ENCODE results near the gene PHF1. TPM values are rescaled to one million over a fixed set of nuclear protein-coding genes. Genes with fewer than 3 reads are reported as not detected.

The PHF1 gene
- polyA plus RNA-seq, 1 donor (not counting 4 experiments of a cell fraction or from before 2014, with no cell fraction given), result 15.8 TPM

GRCh38 chr6:33417903-33418689, 7.3 kb downstream of the PHF1 start, which contains the start of gene CUTA:
TSS of gene CUTA (minus strand) at chr6:33418107. CDS start at chr6:33418000, 107 bp downstream.
- Histone ChIP-seq H4K20me1 (ENCODE audit: control insufficient read depth, extremely low read depth, insufficient read depth, low read length) (peaks cover 5% of the 10 kb centered on the region), H3K9ac (ENCODE audit: control insufficient read depth, extremely low read depth, insufficient read depth, low read length) (peak within 1 kb of the TSS; percentile 94), H3K4me1 (ENCODE audit: control insufficient read depth, extremely low read depth, insufficient read depth, low read length) (peaks cover 25% of the 10 kb centered on the region), H3K4me3 (ENCODE audit: control insufficient read depth in 2 of 3, extremely low read depth in 1 of 3, insufficient read depth in 2 of 3, low read depth in 1 of 3, low read length in 3 of 3) (peak within 1 kb of the TSS; percentile 84 to 97 (median 96)), H3K4me2 (ENCODE audit: control insufficient read depth, extremely low read depth, insufficient read depth, low read depth, low read length) (peak within 1 kb of the TSS; percentile 92), H3K36me3 (ENCODE audit: control insufficient read depth in 2 of 2, extremely low read depth in 1 of 2, insufficient read depth in 2 of 2, low read length in 2 of 2) (peaks cover 21 to 34% of the 10 kb centered on the region in 2 experiments), H2AFZ (ENCODE audit: control insufficient read depth, low read length) (peak within 1 kb of the TSS; percentile 83), H3K27ac (ENCODE audit: control insufficient read depth, insufficient read depth, low read length) (peak within 1 kb of the TSS; percentile 93), H3K27me3 (ENCODE audit: control insufficient read depth, extremely low read depth, insufficient read depth, low read length) (no peaks in the 10 kb centered on the region), H3K9me3 (ENCODE audit: control insufficient read depth, low read depth, low read length) (no peaks in the 10 kb centered on the region), H3K9me1 (ENCODE audit: control insufficient read depth, extremely low read depth, insufficient read depth, low read length) (no peaks in the 10 kb centered on the region), H3K79me2 (ENCODE audit: control insufficient read depth, insufficient read depth, low read length) (peaks cover 24% of the 10 kb centered on the region)
- dilution Hi-C loops (cut with MboI; ENCODE audit: extremely low pct_ligation_motif_present, low sequenced_read_pairs), result no loop called here
- DNase-seq (ENCODE audit: low read depth, low spot score) (peak; percentile 99), FAIRE-seq (peak; percentile 89)
- no peak for TF ChIP-seq EZH2 (IDR thresholded peaks at IDR 0.05; ENCODE audit: low read length)
- TF ChIP-seq CTCF (optimal IDR thresholded peaks at IDR 0.05 in 1 of 3, IDR thresholded peaks at IDR 0.05 in 1 of 3, conservative IDR thresholded peaks at IDR 0.05 in 1 of 3; ENCODE audit: extremely low read depth in 1 of 3, insufficient read depth in 2 of 3, low read length in 3 of 3), result peak in 2 of 3 experiments; percentile 11 to 27

- H3K4me2 ChIP-seq (ENCODE audit: control insufficient read depth, extremely low read depth, insufficient read depth, low read depth, low read length), result peak overlapping the region; percentile 92
- peak overlapping the region; percentile 83 for H2AFZ ChIP-seq (ENCODE audit: control insufficient read depth, low read length)
- no peak for TF ChIP-seq EZH2 (IDR thresholded peaks at IDR 0.05; ENCODE audit: low read length)
- H3K9me3 ChIP-seq (ENCODE audit: control insufficient read depth, low read depth, low read length), result no peaks in the 10 kb centered on the region
- peaks cover 16 to 27% of the 10 kb centered on the region in 2 experiments for H3K36me3 ChIP-seq (ENCODE audit: control insufficient read depth in 2 of 2, extremely low read depth in 1 of 2, insufficient read depth in 2 of 2, low read length in 2 of 2)
- H3K9me1 ChIP-seq (ENCODE audit: control insufficient read depth, extremely low read depth, insufficient read depth, low read length), result no peaks in the 10 kb centered on the region
- dilution Hi-C loops (cut with MboI; ENCODE audit: extremely low pct_ligation_motif_present, low sequenced_read_pairs), result no loop called here
- no peaks in the 10 kb centered on the region for H3K27me3 ChIP-seq (ENCODE audit: control insufficient read depth, extremely low read depth, insufficient read depth, low read length)
- peak overlapping the region; percentile 93 for H3K27ac ChIP-seq (ENCODE audit: control insufficient read depth, insufficient read depth, low read length)
- peaks cover 25% of the 10 kb centered on the region for H3K4me1 ChIP-seq (ENCODE audit: control insufficient read depth, extremely low read depth, insufficient read depth, low read length)
- peaks cover 5% of the 10 kb centered on the region for H4K20me1 ChIP-seq (ENCODE audit: control insufficient read depth, extremely low read depth, insufficient read depth, low read length)
- H3K9ac ChIP-seq (ENCODE audit: control insufficient read depth, extremely low read depth, insufficient read depth, low read length), result peak overlapping the region; percentile 81
- peak overlapping the region in 2 of 3 experiments; percentile 24 to 64 for H3K4me3 ChIP-seq (ENCODE audit: control insufficient read depth in 2 of 3, extremely low read depth in 1 of 3, insufficient read depth in 2 of 3, low read depth in 1 of 3, low read length in 3 of 3)
- H3K79me2 ChIP-seq (ENCODE audit: control insufficient read depth, insufficient read depth, low read length), result peaks cover 24% of the 10 kb centered on the region
- FAIRE-seq (no peak), DNase-seq (ENCODE audit: low read depth, low spot score) (no peak)
Observed at GRCh38 chr6:33418690-33419291, 8.0 kb downstream of the PHF1 start.

Measured in keratinocyte (primary cell).